OCI-LY7 (cell line): ENCODE data around the gene NOP16. TPM values are rescaled to one million over a fixed set of nuclear protein-coding genes. Genes with fewer than 3 reads are reported as not detected.

Experiments used
- BruUV-seq: library from RNA; stranded (reverse); fragments of 400-500 nt; replicated peaks from 2 replicates; lab custom pipeline; 2021; lab: Mats Ljungman, UMichigan
- CTCF ChIA-PET: fragments of 300-600 bp; sonication (Branson Sonifier 250); formaldehyde crosslinking; loops from one replicate; lab custom pipeline; 2022; ENCODE audit warnings: antibody characterized with exemption; ENCODE audit not compliant: unreplicated experiment; lab: Charles Lee
- POLR2A ChIA-PET: fragments of 300-600 bp; sonication (Branson Sonifier 250); formaldehyde crosslinking; loops from one replicate; lab custom pipeline; 2022; ENCODE audit warnings: antibody characterized with exemption; lab: Charles Lee
- DNase-seq: peaks from one replicate; pipeline ENCODE4 v3.0.0-alpha.2; 2015; ENCODE audit warnings: low spot score
- H2AFZ ChIP-seq: fragments of 200-600 bp; sonication (generic), shearing (Covaris generic); 2 replicates; pipeline ENCODE4 v1.6.1; 2014; ENCODE audit warnings: mild to moderate bottlenecking, antibody characterized with exemption, low read length, moderate library complexity
- H3K27ac ChIP-seq: fragments of 200-600 bp; sonication (generic); 2 replicates; pipeline ENCODE4 v1.5.1; 2014; ENCODE audit warnings: mixed run types, low read depth, mild to moderate bottlenecking, moderate library complexity, low read length, inconsistent platforms; ENCODE audit not compliant: poor library complexity, severe bottlenecking
- H3K36me3 ChIP-seq: fragments of 200-600 bp; sonication (generic); 2 replicates; pipeline ENCODE4 v1.6.1; 2014; ENCODE audit warnings: mild to moderate bottlenecking, antibody characterized with exemption, low read length, moderate library complexity, mixed read lengths; ENCODE audit not compliant: insufficient read depth
- H3K4me1 ChIP-seq: fragments of 200-600 bp; sonication (generic); 2 replicates; pipeline ENCODE4 v1.5.1; 2014; ENCODE audit warnings: mild to moderate bottlenecking, low read length; ENCODE audit not compliant: insufficient read depth, poor library complexity, severe bottlenecking
- H3K4me2 ChIP-seq: fragments of 200-600 bp; sonication (generic); 2 replicates; pipeline ENCODE4 v1.6.1; 2014; ENCODE audit warnings: mild to moderate bottlenecking, low read length
- H3K4me3 ChIP-seq: fragments of 200-600 bp; sonication (generic); 2 replicates; pipeline ENCODE4 v1.5.1; 2014; ENCODE audit warnings: mild to moderate bottlenecking, low read depth, low read length; ENCODE audit not compliant: poor library complexity, severe bottlenecking
- H3K79me2 ChIP-seq: fragments of 200-600 bp; sonication (generic); 2 replicates; pipeline ENCODE4 v1.6.1; 2016; ENCODE audit warnings: low read depth, mild to moderate bottlenecking, low read length, moderate library complexity, mixed read lengths; ENCODE audit not compliant: insufficient read depth
- H3K9me2 ChIP-seq: fragments of 200-600 bp; sonication (generic); 2 replicates; pipeline ENCODE4 v1.6.1; 2016; ENCODE audit warnings: mild to moderate bottlenecking, low read length, mixed read lengths; ENCODE audit not compliant: insufficient read depth
- H3K9me3 ChIP-seq: fragments of 200-600 bp; sonication (generic); 2 replicates; pipeline ENCODE4 v1.6.1; 2014; ENCODE audit warnings: mild to moderate bottlenecking, mixed run types, low read length, mixed read lengths
- H4K20me1 ChIP-seq: fragments of 200-600 bp; sonication (generic); 2 replicates; pipeline ENCODE4 v1.6.1; 2014; ENCODE audit warnings: mild to moderate bottlenecking, antibody characterized with exemption, low read length, moderate library complexity, mixed read lengths; ENCODE audit not compliant: insufficient read depth
- CTCF ChIP-seq: fragments of 200-600 bp; sonication (generic); conservative IDR thresholded peaks from 2 replicates; pipeline ENCODE4 v1.5.1; 2014; ENCODE audit warnings: mild to moderate bottlenecking, antibody characterized with exemption, low read length, moderate library complexity, mixed read lengths
- EZH2phosphoT487 ChIP-seq: fragments of 200-600 bp; sonication (generic); IDR thresholded peaks from 2 replicates; pipeline ENCODE4 v1.6.1; 2018; ENCODE audit warnings: low read depth, borderline replicate concordance, mild to moderate bottlenecking, mixed run types, antibody characterized with exemption, low read length, moderate library complexity, mixed read lengths
- intact Hi-C: fragments of 100-400 bp; cut with micrococcal nuclease; formaldehyde crosslinking; loops from one replicate; pipeline ENCODE4 v1.10.0; 2022; ENCODE audit not compliant: unreplicated experiment
- total RNA-seq, 2 experiments: library from RNA; depleted of rRNA in 1 of 2; stranded (reverse); fragments of >200 nt in 1 of 2; shearing (Covaris generic) in 1 of 2; gene quantifications; 2 replicates each; pipeline ENCODE4 v1.2.3, GENCODE V29; 2014 to 2022

NOP16 gene
- total RNA-seq, 2 experiments from 2014 or later: 83.8 to 86.4 TPM

- no TSS peak for BruUV-seq
- no peak overlapping the region for H3K27ac ChIP-seq
- H2AFZ ChIP-seq: no peak overlapping the region
- ChIA-PET CTCF (no interaction called here), POLR2A (no interaction called here)
- H3K9me2 ChIP-seq: no peaks in the 10 kb centered on the region
- no peak for TF ChIP-seq EZH2phosphoT487
- TF ChIP-seq CTCF: no peak
- H3K4me2 ChIP-seq: no peak overlapping the region
- peaks cover 11% of the 10 kb centered on the region; the same call in 1 of the 2 replicates for H3K79me2 ChIP-seq
- H3K9me3 ChIP-seq: no peaks in the 10 kb centered on the region
- H3K36me3 ChIP-seq: peaks cover 19% of the 10 kb centered on the region; the same call in 1 of the 2 replicates
- no peak overlapping the region for H3K4me3 ChIP-seq
- DNase-seq: no peak
- H3K4me1 ChIP-seq: peaks cover 25% of the 10 kb centered on the region
- no peaks in the 10 kb centered on the region for H4K20me1 ChIP-seq
- intact Hi-C loops: no loop called here
Measured at GRCh38 chr5:176412517-176413254, 24.3 kb upstream of the NOP16 start.

- H2AFZ ChIP-seq: no peak overlapping the region
- TF ChIP-seq EZH2phosphoT487 (no peak), CTCF (peak; percentile 60)
- H3K9me3 ChIP-seq: no peaks in the 10 kb centered on the region
- peaks cover 16% of the 10 kb centered on the region for H3K4me1 ChIP-seq
- H4K20me1 ChIP-seq: no peaks in the 10 kb centered on the region
- no peak overlapping the region for H3K4me2 ChIP-seq
- H3K36me3 ChIP-seq: peaks cover 22% of the 10 kb centered on the region; the same call in 1 of the 2 replicates
- no peaks in the 10 kb centered on the region for H3K9me2 ChIP-seq
- no peak overlapping the region for H3K4me3 ChIP-seq
- H3K27ac ChIP-seq: no peak overlapping the region
- DNase-seq: no peak
- POLR2A ChIA-PET: no interaction called here
- no TSS peak for BruUV-seq
- H3K79me2 ChIP-seq: peaks cover 8% of the 10 kb centered on the region; the same call in 1 of the 2 replicates
- intact Hi-C loops: no loop called here
- CTCF ChIA-PET: no interaction called here
Measured at GRCh38 chr5:176410486-176411180, 22.2 kb upstream of the NOP16 start.
